H1 (cell line): Measurements from ENCODE around the gene RELN. TPM values are rescaled to one million over a fixed set of nuclear protein-coding genes. Genes with fewer than 3 reads are reported as not detected.

Experiments
- CEBPB ChIP-seq: IDR thresholded peaks from 2 replicates; pipeline ENCODE4 v1.6.1; 2012; ENCODE audit warnings: low read depth, low read length
- CHD7 ChIP-seq: fragments of 300-600 bp; sonication (generic); IDR thresholded peaks from 2 replicates; pipeline ENCODE4 v1.7.1; 2012; ENCODE audit warnings: low read length, moderate library complexity, mild to moderate bottlenecking, inconsistent platforms; ENCODE audit not compliant: insufficient replicate concordance
- GTF2F1 ChIP-seq: IDR thresholded peaks from 2 replicates; pipeline ENCODE4 v1.6.1; 2012; ENCODE audit warnings: low read depth, low read length, improper control_type of control experiment, borderline replicate concordance
- KDM1A ChIP-seq: fragments of 200-600, 300-600 bp; sonication (generic); IDR thresholded peaks from 2 replicates; pipeline ENCODE4 v1.7.1; 2016; ENCODE audit warnings: mild to moderate bottlenecking, low read length, borderline replicate concordance
- POLR2AphosphoS5 ChIP-seq: IDR thresholded peaks from 2 replicates; pipeline ENCODE4 v1.6.1; 2011; ENCODE audit warnings: low read depth, low read length
- SP2 ChIP-seq: IDR thresholded peaks from 2 replicates; pipeline ENCODE4 v1.6.1; 2012; ENCODE audit warnings: mild to moderate bottlenecking, low read length, inconsistent platforms
- SP4 ChIP-seq: IDR thresholded peaks from 2 replicates; pipeline ENCODE4 v1.6.1; 2012; ENCODE audit warnings: low read length, inconsistent platforms
- polyA plus RNA-seq, 7 experiments: library from polyadenylated mRNA; depleted of rRNA in 3 of 7; stranded (reverse) in 5 of 7; unstranded in 2 of 7; fragments of >200 nt in 5 of 7; fragments of 200-250 nt in 2 of 7; gene quantifications; 1 replicate in 5 of 7; 2 replicates in 1 of 7; 4 replicates in 1 of 7; pipeline versions ENCODE4 v1.2.1 to v1.2.3, GENCODE V29; 2011 to 2013; ENCODE audit warnings: missing spikeins in 2 of 7, mixed read lengths in 2 of 7
- total RNA-seq: library from RNA; stranded (reverse); fragmentation: NEBNext Ultra II Directional; extraction: Animal tissue kit (Norgen Biotek cat#: 25700); gene quantifications from 2 replicates; pipeline ENCODE4 v1.2.1, GENCODE V29; 2021

Gene RELN
- total and polyA plus RNA-seq, 2 of the 8 experiments (the other 6 are each of a cell fraction or from before 2014, with no cell fraction given), result 0.03 to 0.07 TPM

GRCh38 chr7:103821092-103821491 is 168.4 kb downstream of the RELN start (continued):
- TF ChIP-seq CHD7 (no peak), KDM1A (no peak), SP4 (no peak), POLR2AphosphoS5 (no peak), GTF2F1 (no peak), SP2 (no peak), CEBPB (no peak)
